Stimulated activated CD4-positive, alpha-beta T cell treated with anti-CD3 and anti-CD28 coated beads, Interleukin-12 subunit alpha, Interleukin-12 subunit beta, amount 100 ng/mL, for 4 hours (primary cell): ENCODE results near the gene ERICH4.
"Not testable (repeated sequence)": the region's sequence is repeated elsewhere in the genome, so short reads cannot be mapped to it uniquely, and the experiment has no call there.

Experiments used
- DNase-seq: peaks from one replicate; pipeline ENCODE4 v3.0.0-alpha.2; 2020

Gene ERICH4

GRCh38 chr19:41435936-41436673 lies 6.9 kb upstream of the ERICH4 start:
- DNase-seq: no peak

DNA sequence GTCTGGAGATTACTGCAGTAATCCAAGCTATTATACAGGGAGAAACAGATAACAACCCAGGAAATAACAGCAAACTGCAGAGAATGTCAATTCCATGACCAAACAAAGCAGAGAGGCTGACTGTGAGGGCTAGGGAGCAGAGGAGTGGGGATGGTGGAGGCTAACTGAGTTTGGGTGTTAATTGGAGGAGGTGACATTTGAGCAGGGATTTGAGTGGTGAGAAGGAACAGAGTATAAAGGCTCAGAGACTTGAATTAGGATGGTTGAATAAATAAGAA lies 6.3 kb upstream of the ERICH4 start:
- no peak for DNase-seq

DNA sequence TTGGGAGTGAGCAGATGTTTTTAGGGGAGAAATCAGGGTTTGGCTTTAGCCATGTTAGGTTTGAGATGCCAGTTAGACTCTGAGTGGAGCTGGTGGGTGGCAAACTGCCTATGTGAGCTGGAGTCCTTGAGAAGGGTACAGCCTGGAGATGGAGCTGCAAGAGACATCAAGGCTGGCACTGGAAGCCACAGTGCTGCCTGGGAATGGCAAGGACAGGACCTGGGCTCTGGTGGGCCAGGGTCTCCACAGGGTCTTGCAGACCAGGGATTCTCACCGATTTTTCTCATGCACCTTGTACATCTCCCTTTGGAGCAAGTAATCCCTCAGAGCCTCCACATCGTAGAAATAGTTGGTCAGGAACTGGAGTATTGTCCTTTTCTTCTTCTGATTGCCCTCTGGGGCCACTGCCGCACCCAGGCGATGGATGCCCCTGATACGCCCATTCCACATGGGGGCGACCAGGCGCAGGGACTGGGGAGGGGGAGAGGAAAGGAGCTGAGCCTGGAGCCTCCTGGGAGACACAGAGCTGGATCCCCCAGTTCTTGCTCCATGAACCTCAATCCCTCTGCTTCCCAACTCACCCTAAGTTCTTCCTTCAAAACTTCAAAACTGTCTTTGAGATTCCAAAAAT lies 4.9 kb upstream of the ERICH4 start:
- no peak for DNase-seq

DNA sequence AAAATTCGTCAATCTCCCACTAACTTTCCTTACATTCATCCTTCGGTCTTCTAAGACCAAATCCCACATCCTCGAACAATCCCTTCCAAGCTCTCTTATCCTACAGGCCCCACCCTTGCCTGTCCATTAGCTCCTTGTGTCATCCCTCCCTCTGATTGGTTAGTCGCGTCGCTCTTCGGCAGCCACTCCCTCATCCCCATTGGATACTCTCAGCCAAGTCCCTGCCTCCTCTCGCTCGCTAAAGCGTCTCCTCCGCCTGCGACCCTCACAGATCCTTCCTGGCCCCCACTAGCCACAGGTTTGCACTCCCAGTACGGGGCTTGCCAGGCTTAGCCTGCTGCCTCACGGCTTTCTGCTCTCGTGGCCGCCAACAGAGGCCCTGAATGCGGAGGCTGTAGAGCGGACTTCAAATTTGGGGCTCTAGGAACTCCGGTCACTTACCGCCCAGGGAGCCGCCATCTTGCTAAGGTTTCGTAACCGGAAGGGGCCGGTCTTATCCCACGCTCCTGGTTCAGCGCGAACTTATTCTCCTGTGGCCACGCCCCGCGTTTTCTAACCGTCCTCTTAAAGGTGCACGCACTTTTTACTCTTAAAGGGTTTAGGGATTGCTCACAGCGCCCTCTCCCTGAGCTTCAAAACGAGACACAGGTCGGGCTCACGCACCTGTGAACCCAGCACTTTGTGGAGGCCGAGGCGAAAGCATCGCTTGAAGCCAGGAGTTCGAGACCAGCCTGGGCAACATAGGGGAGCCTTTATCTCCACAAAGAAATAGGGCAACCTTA lies 3.3 kb upstream of the ERICH4 start, which contains the start of gene DMAC2:
Gene DMAC2, minus strand, starts transcription at position 472 of the 782 bp plus-strand sequence. Its CDS starts 13 bp downstream, at position 459.
- peak; percentile 92 for DNase-seq

DNA sequence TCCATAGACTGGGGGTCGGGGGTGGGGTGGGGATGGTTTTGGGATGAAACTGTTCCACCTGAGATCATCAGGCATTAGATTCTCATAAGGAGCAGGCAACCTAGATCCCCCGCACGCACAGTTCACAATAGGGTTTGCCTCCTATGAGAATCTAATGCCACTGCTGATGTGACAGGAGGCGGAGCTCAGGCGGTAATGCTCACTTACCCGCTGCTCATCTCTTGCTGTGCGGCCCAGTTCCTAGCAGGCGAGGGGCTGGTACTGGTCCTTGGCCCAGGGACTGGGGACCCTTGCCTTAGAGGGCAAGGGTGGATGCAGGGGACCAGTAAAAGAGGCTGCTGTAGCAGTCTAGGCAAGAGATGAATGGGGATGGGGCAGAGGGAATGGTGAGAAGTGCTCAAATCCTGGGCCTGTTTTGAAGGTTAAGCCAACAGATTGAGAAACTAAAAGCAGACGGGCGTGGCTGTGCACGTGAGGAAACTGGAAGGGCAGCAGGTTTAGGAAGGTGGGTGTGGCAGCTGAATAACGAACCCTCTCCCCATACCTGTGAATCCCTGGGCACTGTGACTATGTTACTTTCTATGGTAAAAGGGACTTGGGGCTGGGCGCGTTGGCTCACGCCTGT lies 1.5 kb upstream of the ERICH4 start:
- DNase-seq: no peak

GRCh38 chr19:41443813-41444455 lies 978 bp downstream of the ERICH4 start:
- DNase-seq: no peak

- no peak for DNase-seq
These were observed 2.6 kb downstream of the ERICH4 start for GRCh38 chr19:41445575-41445974.

- DNase-seq: no peak
These were observed 4.9 kb downstream of the ERICH4 start for GRCh38 chr19:41447732-41448332.

DNA sequence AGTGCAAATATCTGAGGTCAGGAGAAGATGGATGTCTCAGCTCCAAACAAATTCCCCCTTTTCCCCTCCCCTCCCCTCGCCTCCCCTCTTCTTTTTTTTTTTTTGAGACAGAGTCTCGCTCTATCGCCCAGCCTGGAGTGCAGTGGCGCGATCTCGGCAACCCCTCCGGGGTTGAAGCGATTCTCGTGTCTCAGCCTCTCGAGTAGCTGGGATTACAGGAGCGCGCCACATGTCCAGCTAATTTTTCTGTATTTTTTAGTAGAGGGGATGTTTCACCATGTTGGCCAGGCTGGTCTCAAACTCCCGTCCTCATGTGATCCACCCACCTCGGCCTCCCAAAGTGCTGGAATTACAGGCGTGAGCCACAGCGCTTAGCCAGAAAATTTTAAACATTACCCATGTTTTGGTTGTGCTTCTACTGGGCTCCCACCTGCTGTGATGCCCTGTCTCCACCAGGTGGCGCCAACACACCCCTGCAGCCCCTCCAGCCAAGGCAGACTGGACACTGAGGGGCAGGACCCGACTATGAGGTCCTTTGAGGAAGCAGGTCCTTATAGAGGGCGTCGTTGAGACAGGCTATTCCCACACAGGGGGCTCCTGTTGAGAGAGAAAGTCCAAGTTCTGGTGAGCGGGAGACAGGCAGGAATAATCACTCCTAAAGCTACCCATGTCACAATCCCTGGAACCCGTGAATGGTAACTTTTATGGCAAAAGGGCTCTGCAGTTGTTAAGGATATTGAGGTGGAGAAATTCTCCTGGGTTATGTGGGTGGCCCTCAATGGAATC lies 6.3 kb downstream of the ERICH4 start:
- DNase-seq: peak; percentile 68

DNA sequence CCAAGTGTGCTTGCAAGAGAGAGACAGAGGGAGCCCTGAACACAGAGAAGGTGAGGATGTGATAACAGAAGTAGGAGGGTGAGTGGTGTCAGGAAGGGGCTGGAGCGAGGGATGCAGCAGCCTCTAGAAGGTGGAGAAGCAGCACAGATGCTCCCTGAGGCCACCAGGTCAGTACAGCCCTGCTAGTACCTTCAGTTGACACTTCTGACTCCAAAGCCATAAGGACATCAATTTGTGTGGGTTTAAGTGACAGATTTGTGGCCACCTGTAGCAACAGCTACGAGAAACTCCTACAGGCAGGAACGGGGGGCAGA lies 6.9 kb downstream of the ERICH4 start:
- no peak for DNase-seq

GRCh38 chr19:41452584-41453275 lies 9.8 kb downstream of the ERICH4 start:
- DNase-seq: no peak

DNA sequence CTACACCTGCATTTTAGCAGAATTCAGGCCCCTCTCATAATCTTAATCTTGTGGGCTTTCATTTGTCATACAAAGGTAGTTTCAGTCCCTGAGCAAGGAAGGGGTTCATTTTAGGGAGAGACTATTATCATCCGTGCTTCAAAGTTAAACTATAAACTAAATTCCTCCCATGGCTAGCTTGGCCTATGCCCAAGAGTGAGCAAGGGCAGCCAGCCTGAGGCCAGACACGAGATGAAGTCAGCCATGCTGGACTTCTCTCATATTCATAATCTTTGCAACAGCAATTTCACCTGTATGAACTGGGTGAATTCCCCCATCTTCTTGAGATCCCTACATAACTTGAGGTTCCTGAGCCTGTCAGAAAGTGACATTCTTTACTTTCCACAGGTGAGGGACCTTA lies 13.0 kb downstream of the ERICH4 start:
- DNase-seq: no peak

GRCh38 chr19:41456342-41456918 lies 13.5 kb downstream of the ERICH4 start:
- no peak for DNase-seq

DNA sequence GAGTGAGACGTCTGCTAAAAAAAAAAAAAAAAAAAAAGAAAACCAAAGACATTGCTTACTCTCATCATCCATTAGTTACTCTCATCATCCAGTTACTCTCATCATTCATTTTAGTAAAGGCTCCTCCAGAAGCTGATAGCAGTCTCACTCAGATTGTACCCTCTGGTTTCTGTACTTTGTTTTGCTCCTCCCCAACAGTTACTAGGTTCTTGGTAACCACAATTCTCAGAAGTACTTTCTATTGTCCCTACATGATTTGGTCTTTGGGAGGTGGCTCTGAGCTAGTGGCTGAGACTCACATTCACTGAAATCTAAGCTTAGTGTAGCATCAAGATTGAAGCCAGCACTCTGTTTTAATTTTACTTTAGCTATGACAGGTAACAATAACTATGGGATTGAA lies 14.3 kb downstream of the ERICH4 start:
- no peak for DNase-seq

DNA sequence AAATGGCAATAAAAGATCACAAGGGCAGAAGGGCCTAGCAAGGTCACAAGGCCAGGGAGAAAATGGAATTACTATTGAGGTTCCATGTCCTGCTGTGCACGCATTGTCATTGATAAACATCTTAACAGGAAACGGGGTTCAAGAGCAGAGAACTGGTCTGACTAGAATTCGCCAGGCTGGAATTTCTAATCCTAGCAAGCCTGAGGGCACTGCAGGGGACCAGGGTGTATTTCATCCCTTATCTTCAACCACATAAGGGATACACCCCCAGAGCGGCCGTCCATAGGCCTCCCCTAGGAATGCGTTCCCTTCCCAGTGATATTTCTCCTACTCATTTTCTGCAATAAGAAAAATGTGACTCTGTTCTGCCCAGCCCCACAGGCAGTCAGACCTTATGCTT lies 19.5 kb downstream of the ERICH4 start:
- DNase-seq: no peak

- not testable (repeated sequence) for DNase-seq
These were observed 20.6 kb downstream of the ERICH4 start for GRCh38 chr19:41463257-41464256.

GRCh38 chr19:41476583-41476982 lies 33.6 kb downstream of the ERICH4 start:
- DNase-seq: no peak

DNA sequence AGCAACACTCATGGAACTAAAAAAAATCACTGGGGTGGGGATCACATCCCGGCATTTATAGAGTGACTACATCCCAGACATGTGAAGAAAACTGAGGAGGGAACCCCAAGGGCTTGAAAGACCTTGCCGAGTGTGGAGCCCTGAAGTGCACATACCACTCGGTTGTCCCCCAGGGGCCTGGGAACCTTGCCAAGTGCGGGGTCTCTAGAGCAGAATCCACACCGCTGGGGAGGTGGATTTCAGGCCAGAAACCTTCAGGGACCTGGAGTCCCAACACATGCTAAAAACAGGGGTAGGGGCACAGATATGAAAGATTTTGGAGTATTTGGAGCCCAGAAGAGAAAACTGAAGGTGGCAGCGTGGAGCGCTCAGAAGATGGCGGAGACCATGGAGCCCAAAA lies 35.2 kb downstream of the ERICH4 start:
- DNase-seq: no peak

- no peak for DNase-seq
These were observed 36.2 kb downstream of the ERICH4 start for GRCh38 chr19:41478875-41479756.
